ENCODE results near the gene ADM2. TPM values are rescaled to one million over a fixed set of nuclear protein-coding genes. Genes with fewer than 3 reads are reported as not detected.
A peak's percentile ranks its signal among the peaks of the same experiment; 100 is the strongest.

Gene ADM2
- total RNA-seq, 6 experiments from 2014 or later: 0.91 to 3.4 (median 1.2) TPM

GRCh38 chr22:50489363-50490243 is 8.3 kb downstream of the ADM2 start:
- Mint-ChIP-seq H3K9me3 (no peaks in the 10 kb centered on the region), H3K36me3 (ENCODE audit: low read depth) (no peaks in the 10 kb centered on the region), H3K4me1 (ENCODE audit: low read depth) (peaks cover 13% of the 10 kb centered on the region), H3K27ac (no peak overlapping the region), H3K4me3 (no peak overlapping the region), H3K27me3 (ENCODE audit: insufficient read depth) (peaks cover 3% of the 10 kb centered on the region)
- TF ChIP-seq, protein P1, sequence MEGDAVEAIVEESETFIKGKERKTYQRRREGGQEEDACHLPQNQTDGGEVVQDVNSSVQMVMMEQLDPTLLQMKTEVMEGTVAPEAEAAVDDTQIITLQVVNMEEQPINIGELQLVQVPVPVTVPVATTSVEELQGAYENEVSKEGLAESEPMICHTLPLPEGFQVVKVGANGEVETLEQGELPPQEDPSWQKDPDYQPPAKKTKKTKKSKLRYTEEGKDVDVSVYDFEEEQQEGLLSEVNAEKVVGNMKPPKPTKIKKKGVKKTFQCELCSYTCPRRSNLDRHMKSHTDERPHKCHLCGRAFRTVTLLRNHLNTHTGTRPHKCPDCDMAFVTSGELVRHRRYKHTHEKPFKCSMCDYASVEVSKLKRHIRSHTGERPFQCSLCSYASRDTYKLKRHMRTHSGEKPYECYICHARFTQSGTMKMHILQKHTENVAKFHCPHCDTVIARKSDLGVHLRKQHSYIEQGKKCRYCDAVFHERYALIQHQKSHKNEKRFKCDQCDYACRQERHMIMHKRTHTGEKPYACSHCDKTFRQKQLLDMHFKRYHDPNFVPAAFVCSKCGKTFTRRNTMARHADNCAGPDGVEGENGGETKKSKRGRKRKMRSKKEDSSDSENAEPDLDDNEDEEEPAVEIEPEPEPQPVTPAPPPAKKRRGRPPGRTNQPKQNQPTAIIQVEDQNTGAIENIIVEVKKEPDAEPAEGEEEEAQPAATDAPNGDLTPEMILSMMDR (IDR thresholded peaks at IDR 0.05): no peak
- no peak for DNase-seq

- no peak overlapping the region for H3K27ac Mint-ChIP-seq
- peaks cover 13% of the 10 kb centered on the region for H3K4me1 Mint-ChIP-seq (ENCODE audit: low read depth)
- no peak for DNase-seq
- TF ChIP-seq, protein P1 (IDR thresholded peaks at IDR 0.05): no peak
- peaks cover 6% of the 10 kb centered on the region for H3K27me3 Mint-ChIP-seq (ENCODE audit: insufficient read depth)
- H3K9me3 Mint-ChIP-seq: no peaks in the 10 kb centered on the region
- no peak overlapping the region for H3K4me3 Mint-ChIP-seq
- no peaks in the 10 kb centered on the region for H3K36me3 Mint-ChIP-seq (ENCODE audit: low read depth)
Measured at GRCh38 chr22:50490531-50491308, 9.4 kb downstream of the ADM2 start.

- Mint-ChIP-seq H3K9me3 (no peaks in the 10 kb centered on the region), H3K36me3 (ENCODE audit: low read depth) (no peaks in the 10 kb centered on the region), H3K27ac (no peak overlapping the region), H3K4me1 (ENCODE audit: low read depth) (peaks cover 6% of the 10 kb centered on the region; the same call in 1 of the 2 replicates), H3K4me3 (no peak overlapping the region), H3K27me3 (ENCODE audit: insufficient read depth) (peaks cover 8% of the 10 kb centered on the region)
- TF ChIP-seq, protein P1 (IDR thresholded peaks at IDR 0.05): no peak
- no peak for DNase-seq
Measured at GRCh38 chr22:50497093-50497492, 15.8 kb downstream of the ADM2 start.

DNA sequence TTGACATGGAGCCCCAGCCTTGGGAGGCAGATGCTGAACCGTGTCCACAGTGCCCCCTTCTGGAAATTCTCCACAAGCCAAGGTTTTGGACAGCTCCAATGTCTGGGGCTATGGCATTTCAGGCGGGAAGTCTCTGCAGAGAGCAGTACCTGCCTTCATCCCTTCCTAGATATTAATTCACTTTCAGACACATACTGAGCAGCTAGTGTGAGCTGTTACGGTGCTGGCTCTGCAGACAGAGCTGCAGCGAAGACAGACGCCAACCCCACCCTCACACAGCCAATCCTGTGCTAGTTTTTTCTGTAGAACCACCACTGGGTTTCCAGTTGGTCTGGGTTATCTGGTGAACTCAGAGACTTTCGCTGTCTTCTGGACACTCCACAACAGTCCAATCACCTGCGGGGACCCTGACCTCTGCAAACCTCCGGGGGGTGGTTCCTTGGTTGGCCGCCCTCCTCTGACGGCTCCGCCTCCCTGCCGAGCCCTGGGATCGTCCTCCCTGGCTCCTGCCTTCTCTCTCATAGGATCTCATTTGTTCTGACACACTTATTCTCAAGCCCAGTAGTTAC is 17.1 kb downstream of the ADM2 start:
- peaks cover 8% of the 10 kb centered on the region for H3K27me3 Mint-ChIP-seq (ENCODE audit: insufficient read depth)
- no peak overlapping the region for H3K27ac Mint-ChIP-seq

DNA sequence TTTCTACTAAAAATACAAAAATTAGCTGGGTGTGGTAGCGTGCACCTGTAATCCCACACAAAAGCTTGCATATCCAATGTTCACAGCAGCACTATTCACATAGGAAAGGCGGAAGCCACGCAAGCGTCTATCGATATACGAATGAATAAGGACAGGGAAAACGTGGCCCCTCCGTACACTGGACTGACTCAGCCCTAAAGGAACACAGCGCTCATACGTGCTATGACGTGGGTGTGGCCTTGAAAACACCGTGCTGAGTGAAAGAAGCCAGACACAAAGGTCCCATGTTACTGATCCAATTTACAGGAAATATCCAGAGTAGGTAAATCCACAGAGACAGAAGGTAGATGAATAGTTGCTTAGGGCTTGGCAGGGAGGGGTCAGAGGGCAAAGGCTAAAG is 19.1 kb downstream of the ADM2 start:
- H3K27me3 Mint-ChIP-seq (ENCODE audit: insufficient read depth): peaks cover 6% of the 10 kb centered on the region
- H3K4me3 Mint-ChIP-seq: no peak overlapping the region
- H3K27ac Mint-ChIP-seq: no peak overlapping the region
- peaks cover 6% of the 10 kb centered on the region; the same call in 1 of the 2 replicates for H3K4me1 Mint-ChIP-seq (ENCODE audit: low read depth)
- no peak for DNase-seq
- TF ChIP-seq, protein P1 (IDR thresholded peaks at IDR 0.05): no peak
- no peaks in the 10 kb centered on the region for H3K36me3 Mint-ChIP-seq (ENCODE audit: low read depth)
- no peaks in the 10 kb centered on the region for H3K9me3 Mint-ChIP-seq

More for the DNA sequence above, 17.1 kb downstream of the ADM2 start:
- peaks cover 6% of the 10 kb centered on the region; the same call in 1 of the 2 replicates for H3K4me1 Mint-ChIP-seq (ENCODE audit: low read depth)
- H3K9me3 Mint-ChIP-seq: no peaks in the 10 kb centered on the region
- H3K36me3 Mint-ChIP-seq (ENCODE audit: low read depth): no peaks in the 10 kb centered on the region
- no peak overlapping the region for H3K4me3 Mint-ChIP-seq
- TF ChIP-seq, protein P1 (IDR thresholded peaks at IDR 0.05): peak; percentile 81
- peak; percentile 39 for DNase-seq
